Stimulated activated CD8-positive, alpha-beta memory T cell treated with anti-CD3 and anti-CD28 coated beads, Interleukin-12 subunit alpha, Interleukin-12 subunit beta, amount 100 ng/mL, for 4 hours (primary cell): ENCODE data around the gene ITGAE.
"Not testable (repeated sequence)": the region's sequence is repeated elsewhere in the genome, so short reads cannot be mapped to it uniquely, and the experiment has no call there.

Experiments
- DNase-seq: peaks from one replicate; pipeline ENCODE4 v3.0.0-alpha.2; 2020; ENCODE audit warnings: low read depth

ITGAE gene

GRCh38 chr17:3728099-3728498 is 72.9 kb downstream of the ITGAE start:
- not testable (repeated sequence) for DNase-seq

GRCh38 chr17:3727041-3727440 is 73.9 kb downstream of the ITGAE start:
- no peak for DNase-seq

- DNase-seq, result no peak
These were observed 76.5 kb downstream of the ITGAE start for GRCh38 chr17:3724378-3725077.

GRCh38 chr17:3723556-3724377 is 77.2 kb downstream of the ITGAE start, which contains the start of gene HASPIN:
HASPIN (plus strand) TSS chr17:3723903; CDS start chr17:3723936, 33 bp downstream.
- DNase-seq, result peak; percentile 84

DNA sequence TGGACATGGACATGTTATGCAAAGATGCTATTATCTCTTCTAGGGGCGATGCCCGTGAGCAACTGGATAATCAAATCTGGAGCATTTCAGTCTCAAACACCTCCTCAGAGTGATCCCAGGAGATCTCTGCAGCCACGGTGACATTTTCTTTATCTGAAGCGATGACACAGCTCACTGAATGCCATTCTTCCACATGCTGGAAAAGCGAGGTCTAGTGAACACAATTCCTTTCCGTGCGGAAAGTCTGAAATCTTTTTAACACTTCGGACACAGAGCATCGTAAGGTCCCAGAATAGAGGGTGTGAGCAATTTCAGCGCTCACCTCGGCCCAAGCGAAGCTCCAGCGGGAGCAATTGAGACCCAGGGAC is 77.8 kb downstream of the ITGAE start:
- no peak for DNase-seq

GRCh38 chr17:3722716-3723115 is 78.3 kb downstream of the ITGAE start:
- DNase-seq, result no peak

GRCh38 chr17:3719265-3719664 is 81.7 kb downstream of the ITGAE start:
- DNase-seq, result no peak

DNA sequence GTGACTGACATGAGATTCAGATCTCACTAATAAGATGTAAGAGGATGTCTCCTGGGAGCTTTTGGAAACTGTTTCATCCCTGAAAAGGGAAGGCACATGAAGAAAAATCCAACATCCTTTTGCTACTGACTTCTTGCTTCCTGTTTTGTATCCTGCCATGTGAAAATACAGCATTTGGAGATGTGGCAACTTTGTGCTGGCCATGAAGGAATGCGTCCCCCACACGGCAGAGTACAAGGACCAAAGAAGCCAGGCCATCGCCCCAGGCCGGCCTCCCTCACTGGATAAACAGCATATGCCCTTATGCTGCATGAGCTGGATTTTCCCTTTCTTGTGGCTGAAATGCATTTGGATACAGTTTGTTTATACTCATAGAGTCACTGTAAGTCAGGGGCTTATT is 82.8 kb downstream of the ITGAE start:
- DNase-seq, result no peak

DNA sequence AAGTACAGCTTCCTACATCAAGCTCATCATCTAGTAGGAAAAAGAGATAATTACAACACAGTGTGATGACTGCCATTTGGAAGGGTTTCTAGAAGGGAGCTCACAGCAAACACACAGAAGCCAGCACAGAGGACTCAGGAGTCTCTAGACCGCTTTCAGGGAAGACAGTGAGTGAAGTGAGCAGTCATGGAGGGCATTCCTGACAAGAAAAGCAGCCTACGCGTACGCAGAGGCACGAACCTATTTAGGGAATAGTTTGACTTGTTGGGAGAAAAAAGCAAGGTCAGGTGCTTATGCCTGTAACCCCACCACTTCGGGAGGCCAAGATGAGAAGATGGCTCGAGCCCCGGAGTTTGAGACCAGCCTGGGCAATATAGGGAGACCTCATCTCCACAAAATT is 85.7 kb downstream of the ITGAE start:
- no peak for DNase-seq

GRCh38 chr17:3712811-3713463 is 88.1 kb downstream of the ITGAE start:
- no peak for DNase-seq

GRCh38 chr17:3710951-3711383 is 90.0 kb downstream of the ITGAE start:
- DNase-seq, result peak; percentile 33

DNA sequence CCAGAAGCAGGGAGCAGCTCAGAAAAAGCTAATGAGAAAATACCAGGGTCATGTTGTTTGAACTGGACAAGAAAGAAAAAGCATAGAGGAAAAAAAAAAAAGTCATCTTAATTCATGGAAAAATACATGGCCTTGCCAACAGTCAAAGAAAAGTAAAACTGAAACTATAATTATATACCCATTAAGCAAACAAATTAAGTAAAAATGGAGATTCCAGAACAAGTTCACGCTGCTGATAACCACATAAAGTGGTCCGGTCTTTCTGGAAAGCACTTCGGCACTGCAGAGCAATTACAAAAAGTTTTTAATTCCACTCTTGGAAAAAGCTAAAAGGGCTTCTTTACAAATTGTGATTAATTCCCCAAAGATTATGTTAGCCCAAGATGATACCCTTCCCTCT is 92.6 kb downstream of the ITGAE start:
- DNase-seq, result no peak

DNA sequence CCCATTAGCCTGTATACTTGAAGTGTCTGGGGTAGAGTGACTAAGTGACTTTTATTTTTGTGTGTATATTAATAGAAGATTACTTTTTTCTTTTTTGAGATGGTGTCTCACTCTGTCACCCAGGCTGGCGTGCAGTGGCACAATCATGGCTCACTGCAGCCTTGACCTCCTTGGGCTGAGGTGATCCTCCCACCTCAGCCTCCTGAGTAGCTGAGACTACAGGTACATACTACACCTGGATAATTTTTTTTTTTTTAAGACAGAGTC is 95.3 kb downstream of the ITGAE start:
- not testable (repeated sequence) for DNase-seq

- no peak for DNase-seq
These were observed 95.9 kb downstream of the ITGAE start for GRCh38 chr17:3704931-3705717.

- not testable (repeated sequence) for DNase-seq
These were observed 98.9 kb downstream of the ITGAE start for GRCh38 chr17:3702041-3702539.

DNA sequence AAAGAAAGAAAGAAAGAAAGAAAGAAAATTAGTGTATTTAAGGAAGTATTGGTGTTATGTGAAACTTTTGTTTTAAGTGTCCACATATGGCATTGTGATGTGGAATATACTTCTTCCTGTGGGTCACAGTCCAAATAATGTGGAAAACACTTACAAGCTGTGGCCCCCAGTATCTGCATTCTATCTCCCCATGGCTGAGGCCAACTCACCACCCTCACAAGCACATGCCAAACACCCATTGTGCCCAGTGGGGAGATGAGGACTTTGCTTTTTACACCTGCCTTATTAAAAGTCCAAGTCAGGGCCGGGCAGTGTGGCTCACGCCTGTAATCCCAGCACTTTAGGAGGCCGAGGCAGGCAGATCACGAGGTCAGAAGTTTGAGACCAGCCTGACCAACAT is 101.0 kb downstream of the ITGAE start:
- DNase-seq, result no peak

DNA sequence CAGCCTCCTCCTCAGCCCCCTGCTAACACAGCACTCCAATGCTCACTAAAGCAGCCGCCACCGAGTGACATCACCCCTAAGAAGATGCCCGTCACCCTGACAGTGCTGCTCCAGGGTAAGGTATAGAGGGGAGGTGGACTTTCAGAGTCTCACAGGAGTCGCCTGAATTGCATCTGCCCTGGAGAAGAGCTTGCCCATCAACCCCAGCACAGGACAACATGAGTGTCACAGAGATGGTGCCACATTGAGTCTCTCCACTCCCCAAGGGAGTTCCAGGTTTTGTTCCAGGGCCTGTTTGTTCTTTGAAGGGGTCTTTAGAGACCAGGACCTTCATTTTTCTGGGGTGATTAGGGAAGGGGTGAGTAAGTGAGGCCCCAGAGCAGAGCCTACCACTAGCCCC is 102.8 kb downstream of the ITGAE start:
- no peak for DNase-seq

GRCh38 chr17:3697103-3697476 is 103.9 kb downstream of the ITGAE start:
- no peak for DNase-seq

GRCh38 chr17:3695723-3696411 is 105.1 kb downstream of the ITGAE start, which contains the start of gene P2RX5:
P2RX5 (minus strand) TSS chr17:3696155; CDS start chr17:3696005, 150 bp downstream.
- peak; percentile 23 for DNase-seq

DNA sequence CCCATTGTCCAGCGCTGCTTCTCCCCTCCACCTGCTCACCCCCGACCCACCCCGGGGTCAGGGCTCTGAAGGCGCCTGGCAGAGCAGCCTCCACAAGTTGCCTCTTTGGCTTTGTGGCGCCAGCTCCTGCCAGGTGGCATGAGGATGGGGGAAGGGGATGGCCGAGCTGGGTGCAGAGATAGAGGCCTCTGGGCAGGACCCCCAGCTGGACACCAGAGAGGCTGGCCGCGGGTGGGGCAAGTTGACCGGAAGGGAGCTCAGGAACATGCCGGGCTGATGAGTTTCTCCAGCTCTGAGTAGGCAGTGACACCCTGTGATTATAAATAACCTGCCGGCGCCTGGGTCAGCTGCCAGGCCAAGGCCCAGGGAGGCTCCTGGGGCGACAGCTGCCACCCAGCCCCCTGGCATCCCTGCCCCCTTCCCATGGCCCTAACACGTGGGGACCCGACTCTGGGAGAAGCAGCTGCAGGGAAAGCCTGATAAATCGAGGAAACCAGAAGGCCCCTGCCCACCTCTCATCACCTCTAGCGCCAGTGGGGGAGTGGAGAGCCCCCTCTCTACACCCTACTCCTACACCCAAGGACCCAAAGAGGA is 105.8 kb downstream of the ITGAE start:
- no peak for DNase-seq

GRCh38 chr17:3693829-3694231 is 107.2 kb downstream of the ITGAE start:
- peak; percentile 24 for DNase-seq
